ENCODE data around the gene NLRC3.

DNA sequence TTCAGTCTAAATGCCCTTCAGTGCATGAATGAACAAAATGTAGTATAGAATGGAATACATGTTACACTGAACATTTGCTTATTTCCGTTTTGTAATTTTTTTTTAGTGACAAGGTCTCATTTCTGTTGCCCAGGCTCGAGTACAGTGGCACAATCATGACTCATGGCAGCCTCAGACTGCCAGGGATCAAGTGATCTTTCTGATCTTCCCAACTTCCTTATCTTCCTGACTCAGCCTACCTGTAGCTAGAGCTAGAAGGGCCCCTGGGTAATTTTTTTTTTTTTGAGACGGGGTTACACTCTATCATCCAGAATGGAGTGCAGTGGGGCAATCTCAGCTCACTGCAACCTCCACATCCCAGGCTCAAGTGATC is 41.6 kb upstream of the NLRC3 start:
- TF ChIP-seq, protein P1, sequence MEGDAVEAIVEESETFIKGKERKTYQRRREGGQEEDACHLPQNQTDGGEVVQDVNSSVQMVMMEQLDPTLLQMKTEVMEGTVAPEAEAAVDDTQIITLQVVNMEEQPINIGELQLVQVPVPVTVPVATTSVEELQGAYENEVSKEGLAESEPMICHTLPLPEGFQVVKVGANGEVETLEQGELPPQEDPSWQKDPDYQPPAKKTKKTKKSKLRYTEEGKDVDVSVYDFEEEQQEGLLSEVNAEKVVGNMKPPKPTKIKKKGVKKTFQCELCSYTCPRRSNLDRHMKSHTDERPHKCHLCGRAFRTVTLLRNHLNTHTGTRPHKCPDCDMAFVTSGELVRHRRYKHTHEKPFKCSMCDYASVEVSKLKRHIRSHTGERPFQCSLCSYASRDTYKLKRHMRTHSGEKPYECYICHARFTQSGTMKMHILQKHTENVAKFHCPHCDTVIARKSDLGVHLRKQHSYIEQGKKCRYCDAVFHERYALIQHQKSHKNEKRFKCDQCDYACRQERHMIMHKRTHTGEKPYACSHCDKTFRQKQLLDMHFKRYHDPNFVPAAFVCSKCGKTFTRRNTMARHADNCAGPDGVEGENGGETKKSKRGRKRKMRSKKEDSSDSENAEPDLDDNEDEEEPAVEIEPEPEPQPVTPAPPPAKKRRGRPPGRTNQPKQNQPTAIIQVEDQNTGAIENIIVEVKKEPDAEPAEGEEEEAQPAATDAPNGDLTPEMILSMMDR (IDR thresholded peaks at IDR 0.05): no peak
- TF ChIP-seq USF2 (IDR thresholded peaks at IDR 0.05; ENCODE audit: borderline replicate concordance, low read depth, low read length) (no peak), RXRA (IDR thresholded peaks at IDR 0.05; ENCODE audit: borderline replicate concordance, low read depth) (no peak), YY1 (IDR thresholded peaks at IDR 0.05; ENCODE audit: low read depth) (no peak), MAX (IDR thresholded peaks at IDR 0.05; ENCODE audit: low read depth) (no peak), POLR2AphosphoS5 (IDR thresholded peaks at IDR 0.05; ENCODE audit: low read depth, low read length) (no peak), NFIC (IDR thresholded peaks at IDR 0.05; ENCODE audit: borderline replicate concordance) (no peak), TAF1 (IDR thresholded peaks at IDR 0.05; ENCODE audit: borderline replicate concordance, low read depth, low read length) (no peak), TEAD4 (IDR thresholded peaks at IDR 0.05; ENCODE audit: borderline replicate concordance, insufficient read depth) (no peak), CHD2 (IDR thresholded peaks at IDR 0.05; ENCODE audit: low read length, partially characterized antibody) (no peak)
- TF ChIP-seq, protein P2, sequence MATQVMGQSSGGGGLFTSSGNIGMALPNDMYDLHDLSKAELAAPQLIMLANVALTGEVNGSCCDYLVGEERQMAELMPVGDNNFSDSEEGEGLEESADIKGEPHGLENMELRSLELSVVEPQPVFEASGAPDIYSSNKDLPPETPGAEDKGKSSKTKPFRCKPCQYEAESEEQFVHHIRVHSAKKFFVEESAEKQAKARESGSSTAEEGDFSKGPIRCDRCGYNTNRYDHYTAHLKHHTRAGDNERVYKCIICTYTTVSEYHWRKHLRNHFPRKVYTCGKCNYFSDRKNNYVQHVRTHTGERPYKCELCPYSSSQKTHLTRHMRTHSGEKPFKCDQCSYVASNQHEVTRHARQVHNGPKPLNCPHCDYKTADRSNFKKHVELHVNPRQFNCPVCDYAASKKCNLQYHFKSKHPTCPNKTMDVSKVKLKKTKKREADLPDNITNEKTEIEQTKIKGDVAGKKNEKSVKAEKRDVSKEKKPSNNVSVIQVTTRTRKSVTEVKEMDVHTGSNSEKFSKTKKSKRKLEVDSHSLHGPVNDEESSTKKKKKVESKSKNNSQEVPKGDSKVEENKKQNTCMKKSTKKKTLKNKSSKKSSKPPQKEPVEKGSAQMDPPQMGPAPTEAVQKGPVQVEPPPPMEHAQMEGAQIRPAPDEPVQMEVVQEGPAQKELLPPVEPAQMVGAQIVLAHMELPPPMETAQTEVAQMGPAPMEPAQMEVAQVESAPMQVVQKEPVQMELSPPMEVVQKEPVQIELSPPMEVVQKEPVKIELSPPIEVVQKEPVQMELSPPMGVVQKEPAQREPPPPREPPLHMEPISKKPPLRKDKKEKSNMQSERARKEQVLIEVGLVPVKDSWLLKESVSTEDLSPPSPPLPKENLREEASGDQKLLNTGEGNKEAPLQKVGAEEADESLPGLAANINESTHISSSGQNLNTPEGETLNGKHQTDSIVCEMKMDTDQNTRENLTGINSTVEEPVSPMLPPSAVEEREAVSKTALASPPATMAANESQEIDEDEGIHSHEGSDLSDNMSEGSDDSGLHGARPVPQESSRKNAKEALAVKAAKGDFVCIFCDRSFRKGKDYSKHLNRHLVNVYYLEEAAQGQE (IDR thresholded peaks at IDR 0.05; ENCODE audit: low read depth, low read length): no peak
